GM19463 (cell line): Measurements from ENCODE around the gene FAM240B.

Experiments used
- ATAC-seq: cut with Tn5 transposase; IDR thresholded peaks from one replicate; pipeline ENCODE4 v1.9.1; 2021; ENCODE audit warnings: mild to moderate bottlenecking, moderate library complexity; ENCODE audit not compliant: unreplicated experiment

Gene FAM240B

DNA sequence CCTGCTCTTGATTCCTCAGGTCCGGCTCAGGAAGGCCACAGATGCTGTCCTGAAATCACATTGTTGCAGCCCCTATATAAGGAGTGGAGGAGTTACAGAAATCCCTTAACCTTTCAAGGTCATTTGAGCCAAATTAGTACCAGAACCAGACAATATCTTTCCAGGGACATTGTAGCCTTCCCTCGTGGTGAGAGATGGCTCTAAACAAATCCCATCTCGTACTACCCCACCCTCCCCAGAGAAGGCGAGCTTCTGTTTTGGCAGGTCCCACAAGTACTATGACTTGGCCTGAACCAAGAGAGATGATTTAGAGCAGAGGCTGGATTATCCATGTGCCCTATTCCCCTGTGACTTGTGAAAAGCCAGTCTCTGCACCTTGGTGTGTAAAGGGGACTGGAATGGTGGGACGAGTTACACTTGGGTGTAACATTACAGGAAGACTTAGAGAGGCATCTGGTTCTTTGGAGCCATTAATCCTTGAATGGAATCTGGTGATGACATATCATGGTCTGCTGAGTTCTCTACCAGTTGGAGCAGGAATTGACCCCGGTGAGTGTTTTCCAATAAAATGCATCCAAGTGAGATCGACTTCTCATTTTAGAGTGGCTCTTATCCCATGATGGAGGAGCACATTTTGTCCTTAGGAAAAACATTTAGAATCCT, at the start of gene FAM240B:
TSS of gene FAM240B (minus strand) at position 51 of the 663 bp plus-strand sequence. CDS start 16,134 bp downstream, outside the sequence.
- no peak for ATAC-seq

DNA sequence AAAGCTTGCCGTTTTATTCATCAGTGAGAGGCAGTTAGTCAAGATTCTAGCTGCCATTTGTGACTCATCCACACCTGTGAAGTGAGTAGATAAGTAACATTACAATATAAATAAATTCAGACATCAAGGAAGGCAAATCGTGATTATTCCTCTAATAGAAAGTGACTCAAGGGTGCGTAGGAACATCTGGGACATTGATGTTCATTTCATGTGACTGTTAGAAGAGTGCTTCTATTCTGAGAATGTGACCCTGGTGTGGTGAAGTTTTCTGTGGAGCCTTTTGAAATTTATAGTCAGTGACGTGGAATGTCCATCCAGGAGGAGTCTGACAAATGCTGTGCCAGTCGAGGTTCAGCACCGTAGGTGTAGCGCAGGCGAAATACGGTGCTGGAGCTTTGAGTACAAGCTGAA, 48.4 kb upstream of the FAM240B start:
- ATAC-seq: no peak

DNA sequence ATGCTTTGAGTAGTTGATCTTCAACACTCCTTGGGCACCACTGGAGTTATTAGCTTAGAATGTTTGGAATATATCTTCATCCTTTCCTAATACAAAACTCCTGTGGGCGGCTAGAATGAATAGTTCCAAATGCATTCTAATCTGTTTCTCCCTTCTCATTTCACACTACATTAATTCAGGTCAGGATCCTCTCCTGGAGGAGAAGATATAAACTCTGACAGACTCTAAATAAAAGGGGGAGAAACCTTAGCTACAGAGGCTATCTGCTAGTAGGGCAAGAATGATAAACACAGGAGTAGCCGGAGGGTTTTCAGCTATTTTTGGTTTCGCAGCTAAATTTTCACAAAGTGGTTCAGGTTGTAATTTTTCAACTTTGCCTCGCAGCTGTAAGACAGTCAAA, 45.2 kb upstream of the FAM240B start:
- ATAC-seq: no peak

DNA sequence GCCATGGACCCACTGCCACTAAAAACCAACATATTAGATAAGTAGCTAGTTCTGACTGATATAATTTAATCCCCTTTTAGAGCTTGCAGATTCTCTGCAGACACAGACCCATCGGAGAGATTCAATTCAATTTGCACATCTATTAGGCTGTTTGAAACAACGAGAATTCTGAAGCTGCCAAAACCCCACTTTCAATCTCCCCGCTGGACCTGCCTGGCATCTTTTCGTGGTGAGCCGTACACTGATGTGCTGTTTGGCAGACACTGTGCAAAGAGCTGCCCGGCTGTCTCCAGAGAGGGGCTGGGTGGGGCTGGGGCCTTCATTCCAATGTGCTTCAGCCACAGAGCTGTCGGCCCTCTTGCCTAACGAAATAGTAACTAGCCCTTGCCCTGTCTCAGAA, 42.1 kb upstream of the FAM240B start:
- no peak for ATAC-seq

DNA sequence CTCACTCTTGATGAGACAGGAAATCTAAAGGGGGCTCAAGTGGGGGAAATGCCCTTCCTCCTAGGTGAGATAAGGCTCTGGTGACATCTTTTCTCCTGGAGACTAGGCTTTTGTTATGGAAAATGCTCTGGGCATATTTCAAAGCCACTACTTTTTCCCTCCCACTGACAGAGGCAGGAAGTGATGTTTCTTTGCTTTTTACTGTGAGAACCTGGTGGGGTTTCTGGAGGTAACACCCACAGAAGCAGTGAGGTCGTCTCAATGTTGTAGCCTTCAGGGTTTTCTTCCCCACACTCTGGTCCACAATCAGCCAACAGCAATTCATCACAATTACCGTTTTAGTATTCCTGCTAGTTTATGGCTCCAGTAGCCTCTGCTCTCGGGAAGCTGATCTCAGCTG, 41.4 kb upstream of the FAM240B start:
- no peak for ATAC-seq

DNA sequence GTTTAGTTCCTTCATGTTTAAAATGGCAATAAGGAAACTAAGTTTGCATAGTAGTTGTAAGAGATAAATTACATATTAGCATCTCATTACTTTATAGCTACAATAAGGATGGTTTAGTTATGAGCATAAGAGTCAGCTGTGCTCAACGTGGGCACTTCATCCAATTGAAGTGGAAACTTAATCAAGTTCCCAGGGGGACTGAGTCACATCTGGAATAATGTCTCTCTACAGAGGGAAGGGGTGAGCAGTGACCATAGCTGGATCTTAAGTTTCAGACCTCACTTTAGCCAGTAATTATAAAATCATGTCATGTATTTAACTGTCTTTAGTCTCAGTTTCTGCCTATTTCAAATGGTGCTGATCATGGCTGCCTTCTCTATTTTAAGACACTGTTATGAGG, 36.8 kb upstream of the FAM240B start:
- no peak for ATAC-seq

DNA sequence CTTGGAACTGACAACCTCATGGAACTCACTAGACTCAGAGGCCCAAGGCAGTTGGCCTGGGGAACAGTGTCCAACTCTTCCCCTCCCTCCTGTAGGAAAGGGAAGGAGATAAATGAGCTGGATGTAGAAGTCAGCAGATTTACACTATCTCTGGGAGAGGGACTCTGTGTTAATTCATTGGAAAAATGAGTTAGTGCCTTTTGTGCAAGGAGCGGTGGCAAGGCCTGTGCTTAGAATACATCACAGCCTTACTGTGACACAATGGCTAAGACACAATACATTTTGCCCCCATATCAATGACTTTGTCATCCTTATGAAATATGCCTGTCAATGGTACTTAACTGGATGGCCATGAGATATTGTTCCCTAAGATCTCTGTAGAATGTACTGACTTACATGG, 28.0 kb upstream of the FAM240B start:
- ATAC-seq: no peak

DNA sequence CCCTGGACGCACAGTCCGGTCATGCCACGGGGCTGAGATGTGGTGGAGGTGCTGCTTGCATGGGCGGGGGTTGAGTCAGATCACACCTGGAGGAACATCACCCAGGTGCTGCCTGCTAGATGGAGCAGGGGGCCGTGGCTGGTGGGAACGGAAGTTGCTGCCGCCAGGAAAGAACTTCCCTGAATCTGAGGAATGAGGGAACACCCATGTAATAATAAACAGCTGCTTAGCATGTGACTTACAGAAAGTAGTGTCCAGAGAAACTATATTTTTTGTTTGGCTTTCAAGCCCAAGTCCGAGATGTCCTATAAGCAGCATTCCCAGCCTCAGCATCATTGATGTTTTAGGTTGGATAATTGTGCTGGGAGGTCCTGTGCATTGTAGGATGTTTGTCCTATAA, 27.1 kb upstream of the FAM240B start:
- ATAC-seq: no peak

DNA sequence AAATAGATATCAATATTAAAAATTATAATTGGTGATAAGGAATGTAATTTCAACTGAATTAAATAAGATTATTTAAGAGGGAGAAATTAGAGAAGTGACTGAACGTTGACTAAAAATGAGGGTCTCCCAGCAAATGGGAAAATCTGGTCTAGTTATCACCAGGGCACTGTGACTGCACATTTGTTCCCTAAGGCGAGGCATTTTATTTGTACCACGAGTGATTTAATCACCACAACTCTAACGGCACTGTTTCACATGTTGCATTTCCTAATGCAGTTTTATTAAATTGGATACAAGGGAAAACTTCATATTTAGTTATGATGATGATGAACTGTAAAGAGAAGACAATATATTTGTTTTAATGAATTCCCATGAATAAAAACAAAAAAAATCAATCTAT, 26.4 kb upstream of the FAM240B start:
- ATAC-seq: no peak

DNA sequence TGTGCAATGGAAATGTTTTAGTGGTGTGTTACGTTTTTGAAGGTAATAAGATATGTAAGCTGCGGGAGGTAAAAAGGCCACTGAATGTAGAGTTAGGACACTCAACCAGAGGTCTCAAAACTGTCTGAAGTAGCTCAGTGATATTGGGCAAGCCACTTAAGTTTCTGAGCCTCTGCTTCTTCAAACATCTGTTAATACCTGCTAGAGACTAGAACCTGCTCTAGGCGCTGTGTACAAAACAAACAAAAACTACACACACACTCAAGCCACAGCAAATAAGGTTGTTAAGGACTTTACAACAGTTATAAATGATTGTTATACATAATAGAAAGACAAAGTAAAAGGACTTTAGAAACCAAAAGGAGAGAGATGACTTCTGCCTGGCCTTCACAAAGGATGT, 24.6 kb upstream of the FAM240B start:
- no peak for ATAC-seq

DNA sequence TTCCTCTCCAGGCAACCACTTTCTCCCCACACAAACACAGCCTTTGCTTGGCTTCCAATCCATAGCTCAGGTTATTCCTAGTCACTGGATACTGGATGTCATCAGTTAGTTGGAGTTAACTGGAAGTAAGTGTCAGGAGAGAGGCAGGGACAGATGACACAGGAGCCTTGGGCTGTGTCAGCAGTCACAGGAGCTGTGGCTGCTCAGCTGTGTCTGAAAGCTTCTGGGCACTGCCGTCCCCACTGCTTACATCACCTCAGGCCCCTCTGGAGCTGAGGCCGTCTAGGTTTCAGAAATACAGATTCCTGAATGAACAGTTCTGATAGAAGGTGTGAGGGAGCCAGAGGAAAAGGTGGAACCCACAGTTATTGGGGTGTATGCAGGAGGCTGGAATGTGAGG, 17.3 kb upstream of the FAM240B start:
- ATAC-seq: no peak

DNA sequence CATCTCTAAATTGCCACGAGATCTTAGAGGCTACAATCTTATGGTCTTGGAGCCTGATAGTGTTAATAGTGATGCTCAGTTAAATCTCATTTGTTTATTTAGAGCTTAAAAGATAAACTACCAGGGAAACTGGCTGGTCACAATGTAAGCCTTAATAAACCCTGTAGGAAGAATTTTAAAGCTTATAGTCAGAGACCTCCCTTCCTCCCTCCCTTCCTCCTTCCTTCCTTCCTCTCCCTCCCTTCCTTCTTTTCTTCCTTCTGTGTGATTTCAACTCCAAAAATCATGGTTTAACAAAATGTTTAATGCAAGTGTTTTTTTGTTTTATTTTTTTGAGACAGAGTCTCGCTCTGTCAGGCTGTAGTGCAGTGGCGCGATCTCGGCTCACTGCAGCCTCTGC, 14.9 kb upstream of the FAM240B start:
- no peak for ATAC-seq

DNA sequence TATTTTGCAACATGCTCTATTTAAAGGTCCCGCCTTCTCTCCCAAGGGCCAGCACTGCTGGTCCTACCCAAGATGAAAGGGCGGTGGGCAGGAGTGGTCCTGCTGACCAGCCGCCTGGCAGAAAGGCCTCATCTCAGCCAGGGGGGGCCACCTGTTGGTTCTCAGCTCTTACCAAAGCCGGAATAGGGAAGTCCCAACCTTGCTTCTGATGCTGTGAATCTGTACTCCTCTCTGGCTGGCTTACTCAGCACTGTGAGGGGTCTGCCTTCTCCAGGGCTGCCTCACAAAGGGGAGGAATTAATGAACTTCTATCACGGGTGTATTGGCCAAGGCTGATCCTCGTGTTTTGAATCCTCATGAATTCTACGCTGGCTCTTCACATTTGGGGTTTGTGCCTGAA, 13.6 kb upstream of the FAM240B start:
- ATAC-seq: no peak

DNA sequence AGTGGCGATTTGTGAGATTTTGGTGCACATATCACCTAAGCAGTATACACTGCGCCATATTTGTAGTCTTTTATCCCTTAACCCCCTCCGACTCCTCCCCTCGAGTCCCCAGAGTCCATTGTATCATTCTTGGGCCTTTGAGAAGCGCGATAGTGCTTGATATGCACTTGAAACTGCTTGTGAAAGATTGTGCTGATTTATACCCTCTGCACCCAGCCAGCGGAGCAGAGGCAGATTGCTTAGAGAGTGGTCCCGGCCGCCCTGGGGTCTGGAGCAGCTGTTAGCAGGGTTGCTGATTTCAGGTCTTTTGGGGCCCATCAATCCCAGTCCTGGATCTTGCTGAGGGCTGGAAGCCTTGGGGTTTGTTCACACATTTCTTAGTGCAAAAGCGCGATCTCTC, 13.0 kb upstream of the FAM240B start:
- no peak for ATAC-seq

DNA sequence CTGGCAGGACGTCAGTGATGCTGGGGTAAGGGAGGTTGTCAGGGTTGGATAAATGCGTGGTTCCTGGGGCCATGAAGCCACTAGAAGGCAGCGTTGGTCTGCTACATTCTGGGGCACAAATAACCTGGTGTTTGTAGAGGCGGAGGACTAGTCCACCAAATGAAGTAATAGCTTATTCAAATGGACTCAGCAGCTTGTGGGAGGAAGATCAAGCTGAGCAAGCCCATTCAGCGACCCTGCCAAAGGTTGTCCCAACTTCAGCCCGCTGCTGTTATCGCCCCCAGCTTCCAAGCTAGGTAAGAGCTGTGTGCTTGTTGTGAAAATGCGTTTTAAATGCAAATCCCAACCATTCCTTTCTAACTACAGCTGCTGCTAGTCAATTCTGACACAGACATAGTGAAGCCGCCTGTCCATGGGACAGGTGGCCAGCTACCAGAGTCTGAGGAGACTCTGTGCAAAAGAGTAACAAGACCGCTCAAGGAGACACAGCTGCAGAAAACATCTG, 7.6 kb upstream of the FAM240B start:
- no peak for ATAC-seq

DNA sequence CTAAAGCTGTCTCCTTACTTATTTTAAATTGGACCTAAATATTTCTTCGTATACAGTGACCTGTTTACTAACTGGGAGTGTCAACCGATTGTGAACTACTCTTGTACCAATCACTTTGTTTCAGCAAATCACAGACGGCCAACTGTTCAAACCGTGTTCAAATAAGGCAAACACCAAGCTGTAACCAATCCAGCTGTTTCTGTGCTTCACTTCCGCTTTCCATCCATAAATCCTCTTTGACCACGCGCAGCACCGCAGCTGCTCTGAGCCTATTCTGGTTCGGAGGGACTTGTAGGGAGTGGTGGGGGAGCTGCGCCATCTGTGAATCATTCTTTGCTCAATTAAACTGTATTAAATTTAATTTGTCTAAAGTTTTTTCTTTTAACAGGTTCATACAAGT, 4.8 kb upstream of the FAM240B start:
- no peak for ATAC-seq

DNA sequence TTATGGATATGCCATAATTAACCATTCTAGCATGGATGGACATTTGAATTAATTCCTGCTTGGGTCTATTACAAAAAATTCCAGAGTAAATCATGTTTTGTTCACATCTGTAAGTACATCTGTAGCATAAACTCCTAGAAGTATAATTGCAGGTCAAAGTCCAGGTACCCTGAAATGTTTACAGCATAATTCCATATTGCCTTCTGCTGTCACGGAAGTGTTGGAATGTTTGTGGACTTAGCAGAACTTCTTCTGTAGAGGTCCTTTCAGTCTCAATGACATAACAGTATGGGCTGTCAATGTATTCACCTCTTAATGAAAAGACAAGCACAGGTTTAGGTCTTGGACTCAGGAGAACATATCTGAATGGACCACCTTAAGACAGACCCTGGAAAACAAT, 1.8 kb downstream of the FAM240B start:
- no peak for ATAC-seq

DNA sequence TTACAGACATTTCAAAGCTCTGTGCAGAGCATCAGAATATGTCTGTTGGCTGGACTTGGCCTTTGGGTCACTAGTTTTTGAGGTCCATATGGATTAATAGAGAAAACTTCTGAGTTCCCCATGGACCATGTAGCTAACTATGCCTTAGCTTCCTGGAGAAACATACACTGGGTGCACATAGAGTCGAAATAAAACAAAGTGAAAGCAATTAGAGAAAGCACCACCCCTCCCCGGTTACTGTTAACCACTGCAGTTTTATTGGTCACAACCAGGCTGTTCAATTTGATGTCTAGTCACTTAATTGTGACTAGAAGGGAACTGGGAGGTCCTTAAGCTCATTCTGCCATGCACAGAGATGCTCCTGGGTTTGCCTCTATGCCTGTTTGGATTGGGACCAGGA, 4.2 kb downstream of the FAM240B start:
- ATAC-seq: no peak

DNA sequence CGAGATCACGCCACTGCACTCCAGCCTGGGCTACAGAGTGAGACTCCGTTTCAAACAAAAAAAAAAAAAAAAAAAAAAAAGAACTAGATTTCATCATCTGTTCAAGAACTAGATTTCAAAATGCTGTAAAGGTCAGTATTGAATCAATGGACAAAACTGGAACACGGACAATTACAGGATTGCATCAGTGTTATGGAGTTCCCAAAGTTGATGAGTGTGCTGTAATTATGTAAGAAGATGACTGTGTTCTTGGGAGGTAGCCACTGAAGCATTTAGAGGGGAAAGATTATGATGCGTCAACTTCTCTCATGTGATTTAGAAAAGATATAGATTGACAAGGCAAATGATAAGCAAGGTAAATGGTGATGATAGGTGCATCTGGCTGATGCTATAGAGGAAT, 6.5 kb downstream of the FAM240B start:
- ATAC-seq: no peak

DNA sequence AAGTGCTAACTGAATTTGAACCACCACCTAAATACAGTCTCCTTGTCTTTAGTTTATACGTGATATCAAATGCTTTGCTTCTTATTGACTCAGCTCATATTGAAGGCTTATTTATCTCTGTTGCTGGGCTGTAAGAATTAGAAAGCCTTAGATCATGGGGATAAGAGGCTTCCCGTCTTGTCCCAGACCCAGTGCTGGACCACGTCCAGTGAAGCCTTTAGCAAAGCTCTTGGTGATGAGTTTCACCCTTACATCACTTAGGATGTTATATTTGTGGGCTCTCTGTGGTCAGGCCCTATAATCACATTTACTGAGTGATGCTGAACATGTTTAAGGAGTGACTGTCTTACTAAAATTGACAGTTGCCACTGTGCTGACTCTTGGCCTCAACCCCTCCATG, 11.2 kb downstream of the FAM240B start:
- no peak for ATAC-seq

DNA sequence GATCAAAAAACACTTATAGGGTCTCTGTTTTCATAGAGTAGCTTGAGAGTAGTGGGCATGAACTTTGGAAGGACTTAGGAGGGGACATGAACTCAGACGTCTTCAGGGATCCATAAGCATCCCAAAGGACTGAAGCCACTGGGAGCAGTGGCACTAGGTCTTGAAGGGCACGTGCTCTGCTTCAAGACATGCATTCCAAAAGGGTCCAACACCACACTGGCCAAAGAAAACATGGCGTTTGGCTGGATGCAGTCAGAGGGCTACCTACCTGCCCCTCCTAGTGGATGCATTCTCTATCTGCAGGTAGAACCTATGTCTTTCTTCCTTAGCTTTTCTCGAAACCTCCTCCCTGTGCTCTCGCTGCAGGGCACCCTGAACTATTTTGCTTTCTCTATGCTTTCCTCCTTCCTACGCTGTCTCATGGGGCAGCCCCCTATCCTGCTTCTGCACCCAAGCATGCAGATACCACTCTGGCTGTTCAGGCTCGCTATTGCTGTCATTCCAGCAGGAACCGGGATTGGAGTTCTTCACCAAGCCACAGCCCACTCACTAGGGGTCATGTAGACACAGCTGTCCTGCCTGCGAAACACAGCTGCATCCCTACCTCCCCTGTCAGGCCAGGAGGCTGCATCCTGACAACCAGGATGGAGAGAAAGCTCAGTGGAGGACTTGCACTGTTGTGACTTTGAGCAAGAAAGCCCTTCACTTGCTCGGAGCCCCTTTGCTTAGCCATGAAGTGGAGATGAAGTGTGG, 11.9 kb downstream of the FAM240B start:
- ATAC-seq: peak; percentile 54

DNA sequence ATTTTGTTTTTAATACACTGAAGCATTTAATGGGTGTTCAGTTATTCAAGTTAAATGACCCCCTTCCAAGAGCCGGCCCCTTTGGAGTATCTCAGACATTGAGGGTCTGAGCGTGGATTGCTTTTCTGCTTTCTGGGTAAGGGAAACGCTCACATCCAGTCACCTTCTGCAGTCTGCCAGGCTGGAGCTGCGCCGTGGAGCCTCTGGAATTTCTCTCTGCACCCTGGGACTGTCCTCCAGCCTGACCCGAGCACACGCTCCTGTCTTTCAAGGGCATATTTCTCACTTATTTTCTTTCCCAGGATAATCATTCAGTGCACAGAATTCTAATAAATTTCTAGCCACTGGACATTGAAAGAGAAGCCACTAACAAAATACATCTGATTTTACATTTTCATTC, 13.4 kb downstream of the FAM240B start:
- no peak for ATAC-seq

DNA sequence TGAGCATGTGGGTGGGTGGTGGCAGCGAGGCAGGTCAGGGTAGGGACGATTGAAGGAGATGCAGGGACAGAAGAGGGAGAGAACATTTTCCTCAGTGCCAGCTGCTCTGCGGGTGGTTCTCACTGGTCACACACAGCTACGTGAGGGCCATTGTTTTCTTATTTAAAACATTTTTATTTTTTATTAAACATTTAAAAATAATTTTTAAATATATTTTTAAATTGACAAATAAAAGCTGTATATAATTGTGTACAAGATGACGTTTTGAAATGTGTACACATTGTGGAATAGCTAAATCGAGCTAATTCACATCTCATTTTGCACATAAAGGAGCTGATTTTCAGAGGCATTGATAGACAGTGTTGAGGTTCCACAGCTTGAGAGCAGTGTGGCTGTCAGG, 14.0 kb downstream of the FAM240B start:
- no peak for ATAC-seq
